NB4 (cell line): ENCODE data around the gene ARID3C.

Experiments used
- DNase-seq: peaks from one replicate; pipeline ENCODE4 v3.0.0; 2010; ENCODE audit warnings: low read depth
- H3K4me3 ChIP-seq: one replicate; pipeline ENCODE4 v1.5.1; 2011; ENCODE audit warnings: mild to moderate bottlenecking, low read depth, low read length, moderate library complexity
- MYC ChIP-seq: IDR thresholded peaks from 2 replicates; pipeline ENCODE4 v1.6.1; 2011; ENCODE audit warnings: low read depth, low read length
- POLR2A ChIP-seq: IDR thresholded peaks from 2 replicates; pipeline ENCODE4 v1.6.1; 2011; ENCODE audit warnings: mild to moderate bottlenecking; ENCODE audit not compliant: insufficient read length; ENCODE audit errors: extremely low read depth
- TF ChIP-seq, protein P1 (sequence below): IDR thresholded peaks from 2 replicates; pipeline ENCODE4 v1.6.1; 2011; ENCODE audit warnings: low read depth, low read length
- TF ChIP-seq, protein P2 (sequence below): IDR thresholded peaks from one replicate; pipeline ENCODE4 v1.5.1; 2012; ENCODE audit warnings: low read depth, low read length

Gene ARID3C

DNA sequence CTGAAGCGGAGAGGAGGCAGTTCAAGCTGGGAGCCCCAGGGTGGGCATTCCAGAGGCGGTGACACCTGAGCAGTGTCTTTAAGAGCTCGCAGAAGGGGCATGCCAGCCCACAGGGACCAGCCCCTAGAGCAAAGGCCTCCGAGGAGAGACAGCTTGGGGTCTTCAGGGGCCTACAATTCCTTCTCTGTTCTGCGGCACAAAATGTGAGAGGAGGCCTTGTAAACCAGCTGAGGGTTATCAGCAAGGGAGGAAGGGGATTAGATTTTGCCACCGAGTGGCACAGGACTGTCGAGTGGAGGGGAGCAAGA, 9.2 kb upstream of the ARID3C start:
- TF ChIP-seq, protein P1, sequence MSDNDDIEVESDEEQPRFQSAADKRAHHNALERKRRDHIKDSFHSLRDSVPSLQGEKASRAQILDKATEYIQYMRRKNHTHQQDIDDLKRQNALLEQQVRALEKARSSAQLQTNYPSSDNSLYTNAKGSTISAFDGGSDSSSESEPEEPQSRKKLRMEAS = peak; percentile 31; the same call in 1 of the 2 replicates
- TF ChIP-seq, protein P2, sequence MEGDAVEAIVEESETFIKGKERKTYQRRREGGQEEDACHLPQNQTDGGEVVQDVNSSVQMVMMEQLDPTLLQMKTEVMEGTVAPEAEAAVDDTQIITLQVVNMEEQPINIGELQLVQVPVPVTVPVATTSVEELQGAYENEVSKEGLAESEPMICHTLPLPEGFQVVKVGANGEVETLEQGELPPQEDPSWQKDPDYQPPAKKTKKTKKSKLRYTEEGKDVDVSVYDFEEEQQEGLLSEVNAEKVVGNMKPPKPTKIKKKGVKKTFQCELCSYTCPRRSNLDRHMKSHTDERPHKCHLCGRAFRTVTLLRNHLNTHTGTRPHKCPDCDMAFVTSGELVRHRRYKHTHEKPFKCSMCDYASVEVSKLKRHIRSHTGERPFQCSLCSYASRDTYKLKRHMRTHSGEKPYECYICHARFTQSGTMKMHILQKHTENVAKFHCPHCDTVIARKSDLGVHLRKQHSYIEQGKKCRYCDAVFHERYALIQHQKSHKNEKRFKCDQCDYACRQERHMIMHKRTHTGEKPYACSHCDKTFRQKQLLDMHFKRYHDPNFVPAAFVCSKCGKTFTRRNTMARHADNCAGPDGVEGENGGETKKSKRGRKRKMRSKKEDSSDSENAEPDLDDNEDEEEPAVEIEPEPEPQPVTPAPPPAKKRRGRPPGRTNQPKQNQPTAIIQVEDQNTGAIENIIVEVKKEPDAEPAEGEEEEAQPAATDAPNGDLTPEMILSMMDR = no peak
- 0 out of 2 replicates have a peak, but pooled peaks have one; percentile 23 for TF ChIP-seq MYC
- DNase-seq = no peak
- peak overlapping the region; percentile 66 for H3K4me3 ChIP-seq

DNA sequence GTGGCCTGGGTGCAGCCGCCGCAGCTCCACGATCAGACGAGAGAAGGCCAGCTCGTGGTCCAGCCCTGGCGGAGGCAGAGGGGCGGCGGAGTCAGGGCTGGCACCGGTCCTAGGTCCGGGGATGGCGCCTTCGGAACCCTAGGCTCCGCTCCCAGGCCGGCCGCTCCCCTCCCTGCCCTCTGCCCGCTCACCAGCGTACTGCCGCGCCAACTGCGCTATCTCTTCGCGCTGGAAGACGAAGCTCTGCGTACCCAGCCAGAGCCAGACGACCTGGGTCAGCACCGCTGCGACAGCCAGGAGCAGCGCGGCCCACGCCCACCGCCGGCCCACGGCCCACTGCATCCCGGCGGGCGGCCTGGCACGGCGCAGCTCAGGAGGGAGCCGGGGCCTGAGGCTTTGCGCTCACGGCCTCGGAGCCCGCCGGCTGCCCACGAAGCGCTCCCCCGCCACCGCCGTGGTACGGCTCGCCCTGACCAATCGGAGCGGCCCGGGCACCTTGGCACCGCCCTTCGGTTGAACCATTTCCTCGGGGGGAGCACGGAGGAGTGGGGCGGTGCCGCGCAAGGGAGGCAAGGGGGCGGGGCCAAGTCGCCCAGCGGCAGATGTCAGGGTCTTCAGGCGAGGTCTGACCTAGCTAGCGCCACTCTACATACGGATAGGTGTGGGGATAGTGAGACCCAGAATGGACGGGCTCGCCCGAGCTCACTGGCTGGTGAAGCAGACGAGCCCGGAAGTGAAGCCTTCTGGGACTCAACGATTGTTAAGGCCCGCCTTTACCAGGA, 8.7 kb upstream of the ARID3C start, which contains the start of gene SIGMAR1:
Gene SIGMAR1, minus strand, starts transcription at position 432 of the 782 bp plus-strand sequence. Its CDS starts 90 bp downstream, at position 342.
- DNase-seq = peak; percentile 100
- peak; percentile 98 for TF ChIP-seq POLR2A
- 0 out of 2 replicates have a peak, but pooled peaks have one; percentile 44 for TF ChIP-seq MYC
- TF ChIP-seq, protein P2 = no peak
- TF ChIP-seq, protein P1 = peak; percentile 50; the same call in 1 of the 2 replicates
- peak within 1 kb of the TSS; percentile 90 for H3K4me3 ChIP-seq

DNA sequence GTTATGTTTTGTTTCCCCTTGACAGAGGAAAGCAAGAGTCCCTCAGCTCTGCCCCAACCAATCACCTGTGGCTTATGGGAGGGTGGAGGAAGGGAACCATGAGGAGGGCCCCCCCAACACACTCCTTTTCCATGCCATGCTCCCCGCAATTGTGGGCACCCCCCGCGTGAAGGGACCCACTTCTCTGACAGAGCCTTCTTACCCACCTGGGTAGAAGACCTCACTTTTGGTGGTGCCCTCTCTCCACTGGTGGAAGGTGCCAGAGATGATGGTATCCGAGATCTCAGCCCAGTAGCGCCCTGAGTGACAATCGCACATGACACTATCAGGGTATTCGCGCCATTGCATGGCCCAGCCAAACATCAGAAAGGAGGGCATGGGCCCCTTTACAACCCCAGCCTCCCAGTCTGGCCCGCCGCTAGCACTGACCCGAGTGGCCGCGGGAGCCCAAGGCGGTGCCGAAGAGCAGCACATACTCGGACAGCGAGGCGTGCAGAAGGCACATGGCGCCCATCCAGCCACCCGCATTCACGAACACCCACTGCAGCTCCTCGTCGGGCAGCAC, 8.0 kb upstream of the ARID3C start:
- peak overlapping the region; percentile 90 for H3K4me3 ChIP-seq
- TF ChIP-seq MYC = peak; percentile 92
- TF ChIP-seq, protein P2 = no peak
- TF ChIP-seq, protein P1 = peak; percentile 95
- peak; percentile 64 for DNase-seq

DNA sequence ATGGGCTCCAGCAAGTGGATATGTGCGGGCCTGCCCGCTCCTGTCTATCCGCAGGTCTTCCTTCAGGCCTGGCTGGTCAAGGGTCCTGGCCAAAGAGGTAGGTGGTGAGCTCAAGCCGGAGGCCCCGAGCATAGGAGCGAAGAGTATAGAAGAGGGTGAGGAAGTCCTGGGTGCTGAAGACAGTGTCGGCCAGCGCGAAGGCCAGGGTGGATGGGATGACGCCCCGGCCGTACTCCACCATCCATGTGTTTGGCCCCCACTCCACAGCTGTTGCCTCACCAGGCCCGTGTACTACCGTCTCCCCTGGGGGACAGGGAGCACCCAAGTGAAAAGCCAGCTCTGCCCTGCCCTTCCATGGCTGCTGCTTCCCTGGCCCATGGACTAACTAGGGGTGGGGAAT, 6.7 kb upstream of the ARID3C start:
- DNase-seq = no peak
- H3K4me3 ChIP-seq = peak overlapping the region; percentile 90
- no peak for TF ChIP-seq MYC
- TF ChIP-seq, protein P1 = no peak
- TF ChIP-seq, protein P2 = no peak
- no peak for TF ChIP-seq POLR2A

DNA sequence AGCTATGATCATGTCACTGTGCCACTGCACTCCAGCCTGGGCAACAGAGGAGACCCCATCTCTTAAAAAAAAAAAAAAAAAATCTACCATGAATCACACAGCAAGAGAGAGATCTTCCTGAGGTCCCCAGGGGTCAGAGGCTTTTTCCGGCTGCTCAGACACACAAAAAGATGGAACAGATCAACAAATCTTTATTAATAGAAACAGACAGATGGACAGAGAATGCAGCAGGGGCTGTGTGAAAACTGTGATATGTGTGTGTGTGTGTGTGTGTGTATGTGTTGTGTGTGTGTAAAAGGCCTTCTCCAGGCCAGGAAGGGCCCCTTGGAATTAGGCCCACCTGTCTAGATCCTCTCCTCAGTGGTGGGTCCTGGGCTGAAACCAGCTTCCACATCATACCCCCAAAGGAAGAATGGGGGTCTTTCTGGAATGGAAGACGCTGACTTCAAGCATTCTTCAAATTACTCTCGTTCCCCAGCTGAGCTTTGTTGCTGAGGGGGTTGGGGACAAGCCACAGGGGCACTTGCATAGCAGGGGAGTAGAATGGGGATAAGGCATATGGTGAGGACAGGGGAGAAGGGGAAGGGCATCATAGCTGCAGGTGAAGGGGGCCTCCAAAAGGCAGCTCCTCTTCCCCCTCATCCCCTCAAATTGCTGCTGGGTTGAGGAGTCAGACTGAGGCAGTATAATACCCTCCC, 5.8 kb upstream of the ARID3C start:
- TF ChIP-seq, protein P2 = peak; percentile 1
- no peak for TF ChIP-seq POLR2A

More for the DNA sequence above, 5.8 kb upstream of the ARID3C start:
- no peak for DNase-seq
- no peak overlapping the region for H3K4me3 ChIP-seq
